ENCODE results near the gene PAX3.

DNA sequence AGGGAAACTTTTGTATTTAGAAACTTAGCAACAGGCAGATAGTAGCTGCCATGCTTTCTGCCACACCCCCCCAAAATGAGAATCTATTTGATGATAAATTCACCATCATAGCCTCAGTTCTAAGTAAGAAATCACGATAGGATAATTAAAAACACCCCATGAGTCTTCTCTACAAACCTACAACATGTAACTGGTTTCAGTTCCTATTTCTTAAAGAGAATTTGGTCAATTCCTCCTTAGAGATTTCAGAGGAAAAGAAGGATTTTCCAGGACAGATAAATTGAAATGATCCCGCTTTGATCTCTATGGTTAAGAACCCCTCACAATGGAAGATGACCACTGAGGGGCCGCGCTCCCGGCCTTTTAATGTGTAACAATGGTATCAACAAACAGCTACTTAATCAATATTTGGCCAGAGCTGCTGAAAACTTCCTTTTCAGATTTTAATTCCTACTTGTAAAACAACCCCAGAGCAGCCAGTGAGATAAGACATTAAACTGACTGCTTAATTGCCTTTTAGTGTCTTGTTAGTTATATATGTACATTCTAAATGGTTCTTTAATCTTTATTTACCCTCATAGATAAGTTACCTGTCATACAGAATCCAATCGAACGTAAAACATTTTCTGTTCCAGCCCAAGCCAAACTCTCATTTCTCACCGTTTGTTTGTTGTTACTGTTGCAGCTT is 10.1 kb downstream of the PAX3 start:
- TF ChIP-seq, protein P1, sequence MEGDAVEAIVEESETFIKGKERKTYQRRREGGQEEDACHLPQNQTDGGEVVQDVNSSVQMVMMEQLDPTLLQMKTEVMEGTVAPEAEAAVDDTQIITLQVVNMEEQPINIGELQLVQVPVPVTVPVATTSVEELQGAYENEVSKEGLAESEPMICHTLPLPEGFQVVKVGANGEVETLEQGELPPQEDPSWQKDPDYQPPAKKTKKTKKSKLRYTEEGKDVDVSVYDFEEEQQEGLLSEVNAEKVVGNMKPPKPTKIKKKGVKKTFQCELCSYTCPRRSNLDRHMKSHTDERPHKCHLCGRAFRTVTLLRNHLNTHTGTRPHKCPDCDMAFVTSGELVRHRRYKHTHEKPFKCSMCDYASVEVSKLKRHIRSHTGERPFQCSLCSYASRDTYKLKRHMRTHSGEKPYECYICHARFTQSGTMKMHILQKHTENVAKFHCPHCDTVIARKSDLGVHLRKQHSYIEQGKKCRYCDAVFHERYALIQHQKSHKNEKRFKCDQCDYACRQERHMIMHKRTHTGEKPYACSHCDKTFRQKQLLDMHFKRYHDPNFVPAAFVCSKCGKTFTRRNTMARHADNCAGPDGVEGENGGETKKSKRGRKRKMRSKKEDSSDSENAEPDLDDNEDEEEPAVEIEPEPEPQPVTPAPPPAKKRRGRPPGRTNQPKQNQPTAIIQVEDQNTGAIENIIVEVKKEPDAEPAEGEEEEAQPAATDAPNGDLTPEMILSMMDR (IDR thresholded peaks at IDR 0.05; ENCODE audit: insufficient read depth, low read length, poor library complexity, severe bottlenecking): no peak
- TF ChIP-seq EZH2phosphoT487 (conservative IDR thresholded peaks at IDR 0.05; ENCODE audit: low read length): no peak
